H1 (cell line): ENCODE measurements around the gene DCTN1. TPM values are rescaled to one million over a fixed set of nuclear protein-coding genes. Genes with fewer than 3 reads are reported as not detected.

ENCODE experiments used
- CHD2 ChIP-seq: IDR thresholded peaks from 2 replicates; pipeline ENCODE4 v1.6.1; 2012; ENCODE audit warnings: low read length, improper control_type of control experiment
- GABPA ChIP-seq: IDR thresholded peaks from 2 replicates; pipeline ENCODE4 v1.6.1; 2011; ENCODE audit warnings: mild to moderate bottlenecking, low read length, moderate library complexity, borderline replicate concordance; ENCODE audit not compliant: insufficient read depth
- HDAC2 ChIP-seq, 2 experiments: fragments of 300-600 bp in 1 of 2; sonication (generic) in 1 of 2; IDR thresholded peaks; 2 replicates each; pipeline ENCODE4 v1.6.1; 2011 to 2012; ENCODE audit warnings: low read depth in 2 of 2, low read length in 2 of 2, mild to moderate bottlenecking in 2 of 2, moderate library complexity in 2 of 2, borderline replicate concordance in 1 of 2, inconsistent platforms in 1 of 2
- HDAC6 ChIP-seq: IDR thresholded peaks from one replicate; pipeline ENCODE4 v1.7.1; 2012; ENCODE audit warnings: low read depth, mild to moderate bottlenecking, inconsistent platforms, low read length, moderate library complexity
- polyA plus RNA-seq, 7 experiments: library from polyadenylated mRNA; depleted of rRNA in 3 of 7; stranded (reverse) in 5 of 7; unstranded in 2 of 7; fragments of >200 nt in 5 of 7; fragments of 200-250 nt in 2 of 7; gene quantifications; 1 replicate in 5 of 7; 2 replicates in 1 of 7; 4 replicates in 1 of 7; pipeline versions ENCODE4 v1.2.1 to v1.2.3, GENCODE V29; 2011 to 2013; ENCODE audit warnings: missing spikeins in 2 of 7, mixed read lengths in 2 of 7
- total RNA-seq: library from RNA; stranded (reverse); fragmentation: NEBNext Ultra II Directional; extraction: Animal tissue kit (Norgen Biotek cat#: 25700); gene quantifications from 2 replicates; pipeline ENCODE4 v1.2.1, GENCODE V29; 2021

Gene DCTN1
- total and polyA plus RNA-seq, 2 of the 8 experiments (the other 6 are each of a cell fraction or from before 2014, with no cell fraction given): 105 to 162 TPM

DNA sequence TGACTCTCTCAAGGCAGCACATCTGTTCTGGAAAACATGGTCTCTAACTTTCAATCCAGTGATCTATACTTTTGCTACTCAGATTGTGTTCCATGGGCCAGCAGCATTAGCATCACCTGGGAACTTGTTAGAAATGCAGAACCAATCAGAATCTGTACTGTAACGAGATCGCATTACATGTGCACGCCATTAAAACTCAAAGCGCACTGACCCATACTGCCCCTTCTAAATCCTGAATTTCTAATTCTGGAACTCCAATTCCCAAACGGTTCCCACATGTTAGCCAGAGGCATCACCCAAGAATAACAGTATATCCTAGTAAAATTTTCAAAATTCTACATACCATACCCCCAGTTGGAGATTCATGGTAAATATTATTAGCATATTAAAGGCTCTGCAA, 10.5 kb upstream of the DCTN1 start (continued):
- TF ChIP-seq GABPA (no peak), CHD2 (no peak), HDAC2 (IDR thresholded peaks at IDR 0.05; ENCODE audit: borderline replicate concordance in 1 of 2, low read depth in 2 of 2, low read length in 2 of 2) (no peak), HDAC6 (no peak)
